Adrenal gland (tissue), 5 donors: ENCODE measurements around the gene NEK2.

ENCODE experiments used
- POLR2A ChIP-seq, 2 donors: fragments of 450-650 bp; IDR thresholded peaks; one replicate each; pipeline ENCODE4 v1.6.1; 2017; ENCODE audit warnings: antibody characterized with exemption in 2 of 2, mild to moderate bottlenecking in 2 of 2, moderate library complexity in 1 of 2
- TF ChIP-seq, protein P1 (sequence below), 6 experiments: fragments of 450-650 bp in 4 of 6; fragments of 200-600 bp in 2 of 6; sonication (generic) in 1 of 6; IDR thresholded peaks; 1 replicate in 5 of 6; 2 replicates in 1 of 6; pipeline versions ENCODE4 v1.5.1 to v1.8.0; 2016 to 2021; ENCODE audit warnings: antibody characterized with exemption in 6 of 6, mild to moderate bottlenecking in 2 of 6, moderate library complexity in 1 of 6
- donor health status: DM: no; HTN: no; CAD: no.

DNA sequence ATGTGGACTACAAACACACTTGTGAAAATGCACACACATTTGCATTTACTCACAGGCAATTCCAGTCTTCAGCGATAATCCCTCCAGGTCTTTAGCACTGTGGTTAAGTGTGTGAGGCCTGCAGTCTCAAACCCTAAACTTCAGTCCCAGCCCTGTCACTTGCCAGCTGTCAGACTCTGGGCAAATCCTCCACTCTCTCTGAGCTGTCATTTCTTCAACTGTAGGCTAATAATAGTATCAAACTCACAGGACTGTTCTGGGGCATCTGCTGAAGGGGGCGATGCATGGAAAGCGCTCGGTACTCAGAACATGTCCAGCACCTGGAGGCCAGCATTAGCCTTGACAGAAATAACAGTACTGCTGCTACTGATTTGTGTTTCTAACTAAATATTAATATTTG, 48.2 kb downstream of the NEK2 start:
- TF ChIP-seq, protein P1, sequence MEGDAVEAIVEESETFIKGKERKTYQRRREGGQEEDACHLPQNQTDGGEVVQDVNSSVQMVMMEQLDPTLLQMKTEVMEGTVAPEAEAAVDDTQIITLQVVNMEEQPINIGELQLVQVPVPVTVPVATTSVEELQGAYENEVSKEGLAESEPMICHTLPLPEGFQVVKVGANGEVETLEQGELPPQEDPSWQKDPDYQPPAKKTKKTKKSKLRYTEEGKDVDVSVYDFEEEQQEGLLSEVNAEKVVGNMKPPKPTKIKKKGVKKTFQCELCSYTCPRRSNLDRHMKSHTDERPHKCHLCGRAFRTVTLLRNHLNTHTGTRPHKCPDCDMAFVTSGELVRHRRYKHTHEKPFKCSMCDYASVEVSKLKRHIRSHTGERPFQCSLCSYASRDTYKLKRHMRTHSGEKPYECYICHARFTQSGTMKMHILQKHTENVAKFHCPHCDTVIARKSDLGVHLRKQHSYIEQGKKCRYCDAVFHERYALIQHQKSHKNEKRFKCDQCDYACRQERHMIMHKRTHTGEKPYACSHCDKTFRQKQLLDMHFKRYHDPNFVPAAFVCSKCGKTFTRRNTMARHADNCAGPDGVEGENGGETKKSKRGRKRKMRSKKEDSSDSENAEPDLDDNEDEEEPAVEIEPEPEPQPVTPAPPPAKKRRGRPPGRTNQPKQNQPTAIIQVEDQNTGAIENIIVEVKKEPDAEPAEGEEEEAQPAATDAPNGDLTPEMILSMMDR (IDR thresholded peaks at IDR 0.05): no peak
- TF ChIP-seq POLR2A (IDR thresholded peaks at IDR 0.05): no peak
